Measurements from ENCODE around the gene PSME1.
A peak's percentile ranks its signal among the peaks of the same experiment; 100 is the strongest.
"Not testable (repeated sequence)": the region's sequence is repeated elsewhere in the genome, so short reads cannot be mapped to it uniquely, and the experiment has no call there.

PSME1 gene

GRCh38 chr14:24105609-24106239, 30.3 kb upstream of the PSME1 start:
- DNase-seq = not testable (repeated sequence)

GRCh38 chr14:24106672-24107271, 29.2 kb upstream of the PSME1 start:
- DNase-seq = no peak

GRCh38 chr14:24108336-24108874, 27.6 kb upstream of the PSME1 start:
- no peak for DNase-seq

- no peak for DNase-seq
Observed at GRCh38 chr14:24110060-24110459, 25.9 kb upstream of the PSME1 start.

GRCh38 chr14:24110523-24110922, 25.5 kb upstream of the PSME1 start:
- DNase-seq = no peak

DNA sequence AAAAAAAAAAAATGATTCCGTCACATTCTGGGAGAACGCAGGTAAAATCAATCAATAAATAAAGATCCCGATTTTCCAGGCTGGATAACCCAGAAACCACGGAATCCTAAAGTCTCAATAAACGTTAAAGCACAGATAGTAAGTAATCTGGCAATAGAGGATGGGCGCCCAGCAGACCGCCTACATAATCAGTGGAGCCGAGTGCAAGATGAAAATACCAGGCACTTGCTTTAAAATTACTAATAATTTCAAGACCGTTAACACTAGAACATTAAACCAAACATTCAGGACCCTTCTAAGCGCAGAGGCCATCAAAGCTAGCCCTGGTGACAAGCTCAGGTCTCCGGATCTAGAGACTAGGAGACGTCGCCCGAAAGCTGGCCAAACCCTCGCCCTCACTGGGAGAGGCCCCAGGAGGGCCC, 22.6 kb upstream of the PSME1 start:
- DNase-seq = no peak

DNA sequence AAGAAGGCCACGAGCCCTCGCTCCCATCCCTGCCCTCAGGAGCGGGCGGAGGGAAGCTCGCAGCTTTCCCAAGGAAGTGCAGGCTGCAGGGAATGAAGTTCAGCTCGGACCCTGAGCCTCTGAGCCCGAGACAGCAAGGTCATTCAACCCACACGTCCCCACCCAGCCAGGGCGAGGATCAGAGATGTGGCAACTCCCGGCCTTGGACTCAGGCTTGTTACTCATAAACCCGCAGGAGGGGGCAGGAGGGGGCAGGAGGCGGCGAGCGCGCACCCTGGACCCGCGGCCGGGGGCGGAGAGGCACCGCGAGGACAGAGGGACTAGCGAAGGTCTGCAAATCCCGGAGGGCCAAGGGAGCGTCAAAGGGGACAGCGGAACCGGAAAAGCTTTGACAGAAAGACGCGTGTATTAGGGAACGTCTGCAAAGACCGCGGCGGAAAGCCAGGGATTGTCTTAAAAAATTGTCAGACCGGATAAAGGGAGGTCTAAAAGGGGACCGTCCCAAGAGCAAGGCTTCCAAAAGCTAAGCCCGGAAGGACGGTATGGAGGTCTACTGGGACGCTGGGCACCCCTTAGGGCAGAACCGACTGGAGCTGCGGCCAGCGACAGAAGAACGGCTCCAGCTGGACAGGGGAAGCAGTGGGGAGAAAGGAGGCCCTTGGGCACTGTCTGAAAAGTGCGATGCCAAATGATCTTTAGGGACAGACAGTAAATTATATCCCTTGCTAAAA, 22.0 kb upstream of the PSME1 start:
- DNase-seq = peak; percentile 40

DNA sequence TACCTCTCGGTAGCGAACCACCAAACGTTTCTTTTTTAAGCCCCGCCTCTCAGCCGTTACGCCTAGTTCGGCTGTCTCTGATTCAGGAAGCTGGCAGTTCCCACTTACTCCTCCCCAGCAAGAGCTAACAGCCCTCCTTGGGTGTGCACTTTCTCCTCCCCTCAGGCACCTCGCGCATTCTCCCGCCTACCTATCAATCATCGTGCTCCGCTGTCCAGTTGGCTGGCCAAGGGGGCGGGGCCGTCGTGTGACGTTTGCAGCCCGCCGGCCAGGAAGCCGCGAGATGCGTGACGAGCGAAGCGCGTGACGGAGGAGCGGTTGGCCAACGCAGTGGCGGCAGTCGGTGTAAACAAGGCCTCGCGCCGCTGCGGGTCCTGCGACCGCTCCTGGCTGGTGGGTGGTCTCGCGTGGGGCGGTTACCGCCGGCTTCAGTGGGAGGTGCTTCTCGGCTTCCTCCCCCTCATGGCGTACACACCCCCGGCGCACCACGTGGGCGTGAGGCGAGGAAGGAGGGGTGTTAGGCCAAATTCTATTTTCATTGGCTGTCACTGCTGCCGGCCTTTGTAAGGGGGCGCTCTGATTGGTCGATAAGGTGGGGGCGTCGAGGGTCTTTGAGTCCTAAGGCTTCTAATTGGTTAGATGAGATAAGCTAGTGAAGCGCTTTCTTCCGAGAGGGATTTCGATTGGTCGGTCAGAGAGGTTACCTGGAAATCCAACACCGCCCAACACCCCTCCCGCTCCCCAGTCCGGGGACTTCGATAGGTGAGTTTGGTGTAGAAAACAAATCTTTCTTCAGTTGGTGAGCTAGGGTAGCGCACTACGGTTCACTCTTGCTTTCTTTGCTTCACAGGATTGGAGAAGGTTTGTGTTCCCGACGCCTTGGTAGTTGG, 21.2 kb upstream of the PSME1 start, which contains the start of the genes DCAF11 and NRL:
Gene DCAF11 (plus strand): TSS at position 246 of the 890 bp plus-strand sequence. CDS start 818 bp downstream, outside the sequence.
Gene NRL (minus strand): TSS at position 418 of the 890 bp plus-strand sequence. CDS start 32,101 bp downstream, outside the sequence.
- DNase-seq = peak; percentile 81

DNA sequence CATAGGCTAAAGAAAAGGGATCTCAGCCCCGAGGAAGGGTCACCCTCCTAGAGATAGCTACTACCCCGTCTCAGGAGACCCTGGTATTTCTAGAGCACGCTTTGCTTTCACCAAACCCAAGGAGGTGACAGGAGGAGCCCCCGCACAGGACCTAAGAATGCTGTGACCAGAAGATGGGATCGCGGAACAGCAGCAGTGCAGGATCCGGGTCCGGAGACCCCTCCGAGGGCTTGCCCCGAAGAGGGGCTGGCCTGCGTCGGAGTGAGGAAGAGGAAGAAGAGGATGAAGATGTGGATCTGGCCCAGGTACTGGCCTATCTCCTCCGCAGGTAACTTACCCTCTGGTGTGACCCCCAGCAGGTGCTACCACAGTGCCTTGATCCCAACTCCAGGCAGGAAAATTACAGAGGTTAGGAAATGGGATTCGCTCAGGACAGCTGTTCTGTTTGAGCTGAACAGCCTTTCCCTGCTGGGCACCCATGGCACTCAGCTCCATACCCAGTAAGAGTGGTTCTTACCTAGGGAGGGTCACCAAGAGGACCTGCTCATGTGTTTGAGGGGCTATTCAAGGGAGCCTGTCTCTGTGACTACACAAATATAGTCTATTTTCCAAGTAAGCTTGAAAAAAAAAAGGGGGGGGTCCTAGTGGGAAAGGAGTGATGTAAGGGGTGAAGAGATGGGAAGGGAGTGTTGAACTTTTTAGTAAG, 20.4 kb upstream of the PSME1 start:
- no peak for DNase-seq

DNA sequence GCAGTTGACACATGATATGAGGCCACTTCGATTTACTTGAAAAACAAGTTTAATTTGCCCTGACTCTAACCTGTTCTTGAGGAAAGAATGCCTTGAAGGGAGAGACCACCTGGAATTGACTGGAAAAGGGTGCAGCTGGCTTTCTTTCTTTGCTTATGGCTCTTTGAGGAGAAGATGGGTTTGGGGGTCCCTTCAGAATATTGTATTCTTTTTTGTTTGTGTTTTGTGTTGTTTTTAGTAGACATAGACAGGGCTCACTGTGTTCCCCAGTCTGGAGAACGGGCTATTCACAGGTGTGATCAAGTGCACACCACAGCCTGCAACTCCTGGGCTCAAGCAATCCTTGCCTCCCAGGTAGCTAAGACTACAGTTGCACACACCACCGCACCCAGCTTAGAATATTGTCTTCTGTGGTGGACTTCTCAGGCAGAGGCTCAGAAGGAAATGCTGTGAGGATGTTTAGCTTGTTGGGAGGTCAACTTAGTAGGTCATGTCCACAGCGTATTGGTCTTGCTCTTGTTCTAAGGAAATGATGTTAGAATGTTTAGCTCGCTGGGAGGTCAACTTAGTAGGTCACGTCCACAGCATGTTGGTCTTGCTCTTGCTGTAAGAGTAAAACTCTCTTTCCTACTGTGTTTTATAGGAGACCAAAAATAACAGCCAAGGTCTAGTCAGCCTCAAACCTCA, 19.7 kb upstream of the PSME1 start:
- no peak for DNase-seq

DNA sequence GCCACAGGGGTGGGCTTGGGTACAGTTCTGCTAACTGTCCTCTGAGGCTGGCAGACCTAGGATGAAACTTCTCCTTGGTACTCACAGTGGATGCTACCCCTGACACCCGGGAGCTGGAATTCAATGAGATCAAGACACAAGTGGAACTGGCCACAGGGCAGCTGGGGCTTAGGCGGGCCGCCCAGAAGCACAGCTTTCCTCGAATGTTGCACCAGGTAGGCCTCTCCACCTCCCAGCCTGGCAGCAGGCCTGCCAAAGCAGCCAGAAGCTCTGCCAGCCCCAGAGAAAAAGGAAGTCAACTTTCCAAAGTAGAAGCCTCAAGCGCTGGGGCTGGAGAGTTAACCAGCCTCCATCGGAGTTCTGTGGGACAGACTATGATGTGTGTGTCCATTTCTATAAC, 18.8 kb upstream of the PSME1 start:
- no peak for DNase-seq

DNA sequence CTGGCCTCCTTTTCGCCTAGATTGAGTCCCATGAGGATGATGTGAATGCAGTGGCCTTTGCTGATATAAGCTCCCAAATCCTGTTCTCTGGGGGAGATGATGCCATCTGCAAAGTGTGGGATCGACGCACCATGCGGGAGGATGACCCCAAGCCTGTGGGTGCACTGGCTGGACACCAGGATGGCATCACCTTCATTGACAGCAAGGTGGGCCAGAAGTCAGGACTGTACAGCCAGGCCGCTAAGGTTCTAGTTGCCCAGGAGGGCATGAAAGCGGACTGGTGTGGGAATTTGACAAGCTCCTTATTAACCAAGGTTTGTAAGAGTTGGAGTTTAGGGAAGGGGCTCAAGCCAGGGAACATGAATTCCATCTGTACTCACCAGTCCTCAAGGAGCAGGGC, 16.3 kb upstream of the PSME1 start:
- no peak for DNase-seq

GRCh38 chr14:24121210-24121609, 14.8 kb upstream of the PSME1 start:
- no peak for DNase-seq

GRCh38 chr14:24122416-24122815, 13.6 kb upstream of the PSME1 start:
- no peak for DNase-seq

GRCh38 chr14:24122898-24123297, 13.1 kb upstream of the PSME1 start:
- no peak for DNase-seq

DNA sequence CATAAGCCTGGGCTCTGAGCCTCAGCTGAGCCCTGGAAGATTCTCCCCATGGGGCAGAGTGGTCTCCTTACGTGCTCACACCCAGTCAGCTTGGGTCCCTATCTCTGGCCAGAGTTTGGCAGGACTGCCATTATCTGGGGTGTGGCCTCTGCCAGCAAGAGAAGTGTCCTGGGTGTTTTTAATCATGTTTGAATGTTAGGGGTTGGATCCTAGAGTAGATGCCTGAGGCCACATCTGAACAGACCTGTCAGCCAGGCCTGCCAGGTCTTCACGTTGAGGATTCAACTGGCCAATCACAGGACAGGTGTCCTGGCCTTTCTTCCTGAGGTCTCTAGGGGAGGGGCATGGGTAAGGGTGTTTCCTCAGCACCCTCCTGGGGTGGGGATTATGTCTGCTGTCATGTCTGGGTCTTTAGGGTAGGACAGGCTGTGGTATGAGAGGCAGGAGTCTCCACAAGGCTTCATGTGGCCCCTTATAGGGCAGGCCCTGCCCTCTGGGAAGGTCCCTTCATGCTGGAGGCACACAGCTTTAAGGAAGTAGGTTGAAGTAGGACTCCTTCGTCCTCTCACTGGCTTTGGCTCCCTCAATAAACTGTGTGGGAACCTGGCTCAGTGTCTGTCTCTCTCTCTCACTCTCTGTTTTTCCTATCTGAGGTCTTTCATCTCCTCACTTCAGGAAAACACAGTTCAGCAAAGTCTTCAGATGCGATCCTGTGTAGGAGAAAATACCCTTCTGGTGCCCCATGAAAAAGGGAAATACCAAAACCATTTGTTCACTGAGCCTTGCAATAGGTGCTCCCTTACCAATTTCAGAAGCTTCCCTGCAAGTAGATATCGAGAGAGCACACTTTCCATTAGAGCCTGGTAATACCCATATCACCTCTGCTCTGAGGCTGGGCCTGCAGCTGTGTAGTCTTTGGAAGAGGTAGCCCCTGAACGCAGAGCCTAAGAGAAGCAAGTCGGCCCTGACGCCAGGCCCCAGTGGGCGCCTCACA, 12.3 kb upstream of the PSME1 start:
- DNase-seq = no peak

- no peak for DNase-seq
Observed at GRCh38 chr14:24126939-24127338, 9.1 kb upstream of the PSME1 start.

- no peak for DNase-seq
Observed at GRCh38 chr14:24127673-24128072, 8.3 kb upstream of the PSME1 start.

DNA sequence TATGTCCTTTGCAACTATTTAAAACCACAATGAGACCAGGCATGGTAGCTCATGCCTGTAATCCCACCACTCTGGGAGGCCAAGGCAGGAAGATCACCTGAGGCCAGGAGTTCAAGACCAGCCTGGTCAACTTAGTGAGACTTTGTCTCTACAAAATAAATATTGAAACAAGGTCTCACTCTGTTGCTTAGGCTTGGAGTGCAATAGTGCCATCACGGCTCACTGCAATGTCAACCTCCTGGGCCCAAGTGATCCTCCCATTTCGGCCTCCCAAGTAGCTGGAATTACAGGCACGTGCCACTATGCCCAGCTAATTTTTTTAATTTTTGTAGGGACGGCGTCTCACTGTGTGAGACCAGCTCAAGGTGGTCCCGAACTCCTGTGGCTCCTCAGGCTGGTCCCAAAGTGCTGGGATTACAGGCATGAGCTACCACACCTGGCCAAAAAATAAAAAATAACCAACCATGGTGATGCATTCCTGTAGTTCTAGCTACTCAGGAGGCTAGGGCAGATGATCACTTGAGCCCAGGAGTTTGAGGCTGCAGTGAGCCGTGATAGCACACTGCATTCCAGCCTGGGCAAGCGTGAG, 6.5 kb upstream of the PSME1 start:
- no peak for DNase-seq

- no peak for DNase-seq
Observed at GRCh38 chr14:24130380-24130716, 5.6 kb upstream of the PSME1 start, which contains the start of gene FITM1. TSS of gene FITM1 (plus strand) at chr14:24130659. CDS start at chr14:24131564, 905 bp downstream.

Measured in 8988T (cell line).